ENCODE results near the gene HRH4.

The HRH4 gene, protein sequence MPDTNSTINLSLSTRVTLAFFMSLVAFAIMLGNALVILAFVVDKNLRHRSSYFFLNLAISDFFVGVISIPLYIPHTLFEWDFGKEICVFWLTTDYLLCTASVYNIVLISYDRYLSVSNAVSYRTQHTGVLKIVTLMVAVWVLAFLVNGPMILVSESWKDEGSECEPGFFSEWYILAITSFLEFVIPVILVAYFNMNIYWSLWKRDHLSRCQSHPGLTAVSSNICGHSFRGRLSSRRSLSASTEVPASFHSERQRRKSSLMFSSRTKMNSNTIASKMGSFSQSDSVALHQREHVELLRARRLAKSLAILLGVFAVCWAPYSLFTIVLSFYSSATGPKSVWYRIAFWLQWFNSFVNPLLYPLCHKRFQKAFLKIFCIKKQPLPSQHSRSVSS

DNA sequence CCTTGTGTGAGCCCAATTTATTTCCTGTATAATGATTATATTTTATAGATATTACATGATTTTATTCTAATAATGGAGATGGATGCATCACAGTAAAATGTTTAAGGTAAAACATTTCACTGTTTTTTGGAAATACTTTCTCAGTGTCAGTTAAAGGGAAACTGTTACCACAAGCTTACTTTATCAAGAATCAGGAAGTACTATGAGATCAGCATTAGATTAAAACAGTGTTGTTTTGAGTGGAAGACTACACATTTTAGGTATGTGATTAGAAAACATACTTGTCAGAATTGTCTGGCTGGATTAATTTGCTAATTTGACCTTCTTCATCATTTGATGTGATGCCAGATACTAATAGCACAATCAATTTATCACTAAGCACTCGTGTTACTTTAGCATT is at the start of gene HRH4:
Gene HRH4 (plus strand): TSS at position 250 of the 400 bp plus-strand sequence. CDS start 92 bp downstream, at position 342.
- DNase-seq (ENCODE audit: low read depth in 2 of 2): no peak

DNA sequence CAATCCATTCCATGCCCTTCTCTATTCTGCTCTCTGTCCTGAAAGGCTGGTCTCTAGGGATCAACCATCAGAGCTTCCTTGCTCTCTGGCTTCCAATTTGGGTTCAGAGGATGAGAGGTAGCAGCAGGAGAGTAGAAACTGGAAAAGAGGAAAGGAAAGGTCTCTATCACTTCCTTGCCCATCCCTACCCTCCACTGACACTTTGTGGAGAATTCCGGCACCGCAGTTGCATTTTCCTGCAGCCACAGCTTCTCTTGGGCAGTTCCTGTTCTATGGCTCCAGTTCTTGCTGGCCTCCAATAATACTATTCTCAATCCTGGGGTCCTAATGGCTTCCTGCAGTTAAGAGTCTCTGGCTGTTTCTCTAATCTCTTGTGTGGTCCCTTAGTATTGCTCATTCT is 47.3 kb upstream of the HRH4 start:
- DNase-seq (ENCODE audit: low read depth in 2 of 2): no peak

DNA sequence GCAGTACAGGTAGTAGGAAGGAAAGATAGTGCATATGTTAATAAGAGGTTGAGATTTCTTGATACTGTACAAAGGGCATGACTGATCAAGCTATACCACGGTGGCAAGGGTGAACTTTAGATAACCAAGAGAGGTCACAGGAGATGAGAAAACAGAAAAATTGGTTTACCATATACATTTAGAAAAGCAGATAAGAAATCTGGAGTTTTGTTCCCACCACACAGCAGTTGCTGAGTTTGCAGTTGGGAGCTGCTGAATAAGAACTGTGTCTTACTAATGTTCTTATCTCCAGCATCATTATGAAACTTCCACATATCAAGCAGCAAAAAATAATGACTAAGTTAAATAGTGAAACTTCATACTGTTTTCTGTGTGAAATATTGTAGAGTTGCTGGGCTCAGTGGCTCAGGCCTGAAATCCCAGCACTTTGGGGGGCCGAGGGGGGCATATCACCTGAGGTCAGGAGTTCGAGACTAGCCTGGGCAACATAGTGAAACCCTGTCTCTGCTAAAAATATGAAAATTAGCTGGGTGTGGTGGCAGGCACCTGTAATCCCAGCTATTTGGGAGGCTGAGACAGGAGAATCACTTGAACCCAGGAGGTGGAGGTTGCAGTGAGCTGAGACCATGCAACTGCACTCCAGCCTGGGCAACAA is 46.0 kb upstream of the HRH4 start:
- peak in 1 of 2 donors; percentile 6 for DNase-seq (ENCODE audit: low read depth in 2 of 2)

DNA sequence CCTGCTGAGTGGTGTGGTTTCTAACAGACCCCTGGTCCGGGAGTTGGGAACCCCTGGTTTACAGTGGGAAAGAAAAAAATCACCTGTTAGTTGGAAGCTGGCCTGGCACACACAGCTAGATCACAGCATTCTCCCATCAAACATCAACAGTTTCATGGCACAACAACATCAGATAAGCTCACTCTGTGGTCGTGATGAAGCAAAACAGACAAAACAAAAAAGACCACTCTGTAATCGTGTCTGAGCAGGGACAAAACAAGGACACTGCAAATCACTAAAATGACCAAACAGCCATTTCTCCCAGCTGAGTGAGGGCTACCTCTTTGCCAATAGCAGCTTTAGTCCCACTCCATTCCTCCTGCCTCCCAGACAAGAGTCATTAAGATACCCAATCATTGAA is 43.0 kb upstream of the HRH4 start:
- no peak for DNase-seq (ENCODE audit: low read depth in 2 of 2)

DNA sequence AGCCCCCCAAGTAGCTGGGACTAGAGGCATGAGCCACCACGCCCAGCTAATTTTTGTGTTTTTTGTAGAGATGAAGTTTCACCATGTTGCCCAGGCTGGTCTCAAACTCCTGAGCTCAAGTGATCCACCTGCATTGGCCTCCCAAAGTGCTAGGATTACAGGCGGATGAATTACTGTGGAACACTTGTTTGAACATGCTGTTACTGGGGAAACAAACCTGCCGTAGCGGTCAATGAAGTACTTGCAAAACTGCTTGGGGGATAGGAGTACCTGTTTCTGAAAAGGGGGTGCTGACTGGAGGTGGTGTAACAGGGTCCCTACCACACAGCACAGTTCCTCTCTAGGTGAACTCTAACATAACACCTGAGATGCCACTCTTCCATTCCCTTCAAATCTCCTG is 39.9 kb upstream of the HRH4 start:
- no peak for DNase-seq (ENCODE audit: low read depth in 2 of 2)

DNA sequence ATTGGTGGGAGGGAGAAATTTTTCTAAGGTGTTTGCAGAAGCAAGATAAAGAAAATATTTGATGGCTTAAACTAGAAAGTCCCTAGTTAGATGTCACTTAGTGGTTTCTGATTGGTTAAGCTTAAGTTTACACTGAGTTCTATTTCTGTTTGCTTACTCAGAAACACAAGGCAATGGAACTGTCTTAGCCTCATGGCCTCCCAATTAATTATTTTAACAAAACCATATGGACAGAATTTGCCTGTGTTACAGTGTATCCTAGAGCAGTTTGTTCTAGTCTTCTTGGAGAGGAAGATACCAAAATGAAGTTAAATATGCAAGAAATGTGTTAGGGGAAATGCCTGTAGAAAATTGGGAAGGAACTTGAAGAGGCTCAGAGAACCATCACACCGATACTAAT is 38.6 kb upstream of the HRH4 start:
- no peak for DNase-seq (ENCODE audit: low read depth in 2 of 2)

DNA sequence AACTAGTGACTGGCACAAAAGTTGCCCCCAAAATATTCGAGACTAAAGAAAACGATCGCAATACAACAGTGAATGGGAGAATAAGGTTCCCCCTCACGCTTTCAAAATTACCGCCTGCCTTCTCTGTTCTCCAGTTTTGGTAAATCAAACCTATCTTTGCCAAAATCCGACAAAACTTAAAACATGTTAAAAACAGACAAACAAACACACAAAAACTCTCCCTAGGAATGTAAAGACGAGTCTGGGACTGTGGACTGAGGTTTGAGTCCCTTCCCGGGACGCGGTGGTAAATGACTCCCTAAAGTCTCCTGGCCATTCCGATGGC is 34.4 kb upstream of the HRH4 start:
- no peak for DNase-seq (ENCODE audit: low read depth in 2 of 2)

DNA sequence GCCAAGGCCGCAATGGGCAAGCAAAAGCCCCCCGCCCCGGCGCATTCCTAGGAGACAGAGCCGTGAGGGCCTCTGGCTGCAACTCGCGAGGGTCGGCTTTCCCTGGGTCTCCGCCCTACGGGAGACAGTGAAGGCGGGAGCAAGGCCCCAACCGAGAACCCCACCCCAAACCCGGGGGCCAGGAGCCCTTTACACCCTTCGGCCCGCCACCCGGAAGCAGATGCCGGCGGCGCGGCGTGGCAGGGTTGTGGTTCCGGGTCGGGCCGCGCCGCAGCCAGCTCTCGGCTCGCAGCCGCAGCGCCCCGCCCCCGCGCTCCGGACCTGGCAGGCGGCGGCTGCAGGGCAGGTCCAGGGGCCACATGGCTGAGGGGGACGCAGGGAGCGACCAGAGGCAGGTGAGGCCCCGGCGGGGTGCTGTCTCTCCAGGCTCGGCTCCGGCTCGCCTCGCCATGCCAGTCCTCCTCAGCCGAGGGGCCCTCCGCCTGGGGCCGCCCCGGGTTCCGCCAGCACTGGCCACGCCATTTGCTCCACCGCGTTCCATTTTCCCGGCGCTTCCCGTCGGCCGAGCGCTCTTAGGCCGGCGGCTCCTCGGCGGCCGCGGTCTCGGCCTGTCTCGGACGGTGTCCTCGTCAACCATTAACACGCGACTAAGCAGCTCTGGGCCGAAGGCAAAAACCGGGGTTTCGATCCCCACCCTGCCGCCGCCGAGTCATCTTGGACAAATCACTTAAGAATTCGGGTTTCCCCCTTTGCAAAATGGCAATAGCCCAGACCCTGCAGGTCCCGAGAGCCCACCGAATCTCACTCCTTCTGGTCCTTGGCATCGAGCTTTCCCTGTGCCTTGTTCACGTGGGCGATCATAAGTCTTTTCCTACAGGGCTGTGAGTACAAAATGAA is 33.8 kb upstream of the HRH4 start, which contains the start of gene IMPACT:
Gene IMPACT (plus strand): TSS at position 273 of the 897 bp plus-strand sequence. CDS start 87 bp downstream, at position 360.
- DNase-seq (ENCODE audit: low read depth in 2 of 2): peak; percentile 43 to 76

DNA sequence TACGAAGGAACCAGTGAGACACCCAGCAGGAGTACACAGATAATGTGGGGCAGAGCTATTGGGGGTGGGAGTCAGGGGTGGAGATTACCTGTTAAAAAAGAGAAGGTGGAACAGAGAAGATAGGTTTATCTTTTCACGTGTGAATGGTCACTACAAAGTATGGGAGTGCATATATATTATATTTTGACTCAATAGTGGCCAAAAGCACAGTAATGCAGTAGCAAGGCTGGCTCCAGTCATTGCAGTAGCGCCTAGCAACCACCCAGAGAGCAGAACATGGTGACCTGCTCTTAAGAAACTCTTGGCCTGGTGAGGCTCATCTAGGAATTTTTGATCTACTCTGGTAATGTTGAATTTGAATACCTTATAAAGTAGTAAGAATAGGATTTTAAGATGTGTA is 33.0 kb upstream of the HRH4 start:
- DNase-seq (ENCODE audit: low read depth in 2 of 2): no peak

DNA sequence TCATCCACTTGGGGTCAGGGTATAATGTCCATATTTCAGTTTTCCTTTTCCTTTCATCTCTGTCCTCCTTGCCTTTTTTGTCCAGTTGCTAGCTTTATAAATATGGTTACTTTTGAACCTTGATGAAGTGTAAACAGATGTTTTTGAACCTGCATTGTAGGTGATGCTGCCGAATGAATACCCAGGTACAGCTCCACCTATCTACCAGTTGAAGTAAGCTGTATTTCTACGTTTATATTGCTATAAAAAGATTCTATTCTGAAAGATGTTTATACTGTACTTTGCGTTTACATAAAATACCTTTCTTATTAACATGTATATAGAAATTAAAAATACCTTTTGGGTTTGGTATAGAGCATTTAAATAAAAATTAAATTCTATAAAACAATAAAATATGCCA is 31.7 kb upstream of the HRH4 start:
- DNase-seq (ENCODE audit: low read depth in 2 of 2): no peak

DNA sequence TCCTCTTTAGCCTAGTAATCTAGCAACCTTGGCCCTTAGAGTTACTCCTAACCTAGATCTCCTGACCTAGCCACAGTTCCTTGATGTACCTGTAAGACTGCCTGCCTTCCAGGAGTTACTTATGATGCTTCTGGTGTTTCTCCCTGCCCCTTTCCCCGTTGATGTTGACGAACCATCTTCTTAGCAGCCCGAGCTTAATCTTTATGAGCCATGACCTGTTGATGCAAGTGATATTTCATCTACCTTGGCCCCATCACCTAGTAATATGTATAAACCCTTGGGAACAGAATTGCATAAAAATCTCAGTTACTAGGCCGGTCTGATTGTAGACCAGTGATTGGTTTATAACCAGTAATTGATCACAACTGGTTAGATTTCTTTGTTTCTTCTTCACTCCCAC is 31.2 kb upstream of the HRH4 start:
- DNase-seq (ENCODE audit: low read depth in 2 of 2): no peak

DNA sequence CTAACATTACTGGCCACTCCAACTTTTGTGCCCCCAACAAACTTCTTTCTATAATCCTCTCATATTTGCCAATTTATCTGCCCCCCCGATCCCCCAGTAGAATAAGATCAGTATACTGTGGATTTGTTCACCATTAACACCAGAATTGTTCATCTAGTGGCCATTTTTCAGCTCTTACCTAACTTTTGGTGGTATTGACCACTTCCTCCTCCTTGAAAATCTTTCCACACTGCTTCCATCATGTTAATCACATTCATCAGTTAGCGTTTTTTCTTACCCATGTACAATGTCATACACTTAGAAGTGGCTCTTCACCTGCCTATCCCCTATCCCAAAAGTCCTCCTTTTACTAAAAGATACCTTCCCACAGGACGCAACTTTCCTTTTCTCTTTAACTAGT is 27.8 kb upstream of the HRH4 start:
- DNase-seq (ENCODE audit: low read depth in 2 of 2): no peak

DNA sequence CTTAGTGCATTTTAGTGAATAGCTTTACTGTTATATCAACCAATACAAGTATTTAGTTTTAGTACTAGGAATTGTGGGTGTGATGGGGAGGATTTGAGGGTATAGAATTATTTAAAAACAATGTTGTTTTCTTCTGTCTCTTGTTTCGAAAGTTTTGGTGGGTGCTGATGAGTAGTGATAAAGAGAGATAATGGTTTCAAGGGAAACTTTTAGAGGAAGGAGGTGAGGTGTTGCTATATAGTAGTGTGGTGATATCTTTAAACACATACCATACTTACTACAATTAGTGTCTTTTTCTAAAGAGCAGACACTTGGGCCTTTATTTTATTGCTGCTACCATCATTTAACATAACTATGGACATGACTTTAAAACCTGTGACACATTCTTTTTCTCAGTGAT is 23.5 kb upstream of the HRH4 start:
- DNase-seq (ENCODE audit: low read depth in 2 of 2): no peak

DNA sequence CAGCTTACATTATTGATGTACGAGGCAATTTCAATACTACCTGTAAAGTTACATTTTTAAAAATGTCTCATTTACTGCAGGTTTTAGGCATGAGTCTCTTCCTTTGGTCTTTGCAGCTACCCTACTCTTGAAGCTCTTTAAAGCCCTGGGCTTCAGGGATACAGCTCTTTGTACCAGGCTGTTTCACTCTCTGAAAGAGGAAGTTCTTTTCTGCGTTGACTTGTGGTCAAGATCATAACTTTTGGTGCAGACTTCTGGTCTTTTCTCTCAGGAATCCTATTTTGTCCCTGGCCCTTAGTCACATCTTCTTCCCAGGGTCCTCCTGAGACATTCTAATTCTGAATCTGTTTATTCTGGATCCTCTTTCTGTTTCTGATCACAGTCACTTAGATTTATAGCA is 16.6 kb upstream of the HRH4 start:
- DNase-seq (ENCODE audit: low read depth in 2 of 2): no peak

DNA sequence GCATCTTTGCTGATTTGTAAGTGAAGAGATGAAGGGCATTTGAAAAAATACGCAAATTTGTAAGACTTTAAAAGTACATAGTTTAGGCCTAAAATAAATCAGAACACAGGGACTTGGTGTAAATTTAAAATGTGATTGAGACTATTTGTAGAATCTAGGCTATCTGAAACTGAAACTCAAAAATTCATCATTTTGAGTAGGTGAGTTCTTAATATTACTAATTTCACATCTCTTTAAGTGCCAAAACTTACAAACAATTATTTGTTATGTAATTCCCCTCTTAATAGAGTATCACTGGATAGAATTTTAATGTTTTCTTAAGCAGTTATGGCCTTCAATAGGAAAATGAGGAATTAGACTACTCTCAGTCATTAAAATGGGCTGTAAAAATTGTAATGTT is 14.0 kb upstream of the HRH4 start:
- DNase-seq (ENCODE audit: low read depth in 2 of 2): no peak

DNA sequence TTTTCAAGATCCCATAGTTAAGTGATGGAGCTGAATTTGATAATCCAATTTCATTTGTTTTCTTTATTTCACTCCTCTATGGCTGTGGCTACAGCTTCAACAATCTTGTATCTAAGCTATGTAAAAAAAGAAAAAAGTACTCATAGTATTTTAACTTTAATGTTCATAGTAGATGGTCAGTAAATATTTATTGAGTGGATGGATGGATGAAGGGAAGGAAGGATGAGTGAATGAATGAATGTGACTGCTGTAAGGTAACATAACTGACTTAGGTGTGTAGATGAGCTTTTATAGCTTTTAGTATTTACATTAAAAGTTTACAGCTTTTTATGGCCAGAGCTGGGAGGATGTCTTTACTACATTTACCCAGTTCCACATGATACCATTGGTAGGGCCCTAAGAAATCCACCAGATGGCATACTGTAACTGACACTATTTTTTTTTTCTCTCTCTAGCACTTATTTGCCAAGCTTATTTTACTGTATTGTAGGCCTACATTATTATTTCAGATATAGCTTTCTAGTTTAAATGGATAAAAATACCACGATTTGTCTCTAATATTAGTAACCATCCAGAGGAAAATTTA is 13.4 kb upstream of the HRH4 start:
- DNase-seq (ENCODE audit: low read depth in 2 of 2): no peak

DNA sequence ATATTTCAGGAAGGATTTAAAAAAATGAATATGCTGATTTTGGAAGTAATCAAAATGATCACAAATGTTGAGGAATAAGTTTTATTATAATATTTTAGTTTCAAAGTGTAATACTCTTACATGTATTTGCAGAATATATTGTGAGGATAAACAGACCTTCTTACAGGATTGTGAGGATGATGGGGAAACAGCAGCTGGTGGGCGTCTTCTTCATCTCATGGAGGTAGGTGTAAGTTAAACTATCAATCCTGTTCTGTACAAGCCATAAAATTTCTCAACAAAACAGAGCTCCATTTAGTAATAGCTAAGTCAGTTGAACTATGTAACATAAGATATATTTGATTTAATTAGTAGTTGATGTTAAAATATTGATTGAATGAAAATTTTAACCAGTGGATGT is 12.5 kb upstream of the HRH4 start:
- no peak for DNase-seq (ENCODE audit: low read depth in 2 of 2)

DNA sequence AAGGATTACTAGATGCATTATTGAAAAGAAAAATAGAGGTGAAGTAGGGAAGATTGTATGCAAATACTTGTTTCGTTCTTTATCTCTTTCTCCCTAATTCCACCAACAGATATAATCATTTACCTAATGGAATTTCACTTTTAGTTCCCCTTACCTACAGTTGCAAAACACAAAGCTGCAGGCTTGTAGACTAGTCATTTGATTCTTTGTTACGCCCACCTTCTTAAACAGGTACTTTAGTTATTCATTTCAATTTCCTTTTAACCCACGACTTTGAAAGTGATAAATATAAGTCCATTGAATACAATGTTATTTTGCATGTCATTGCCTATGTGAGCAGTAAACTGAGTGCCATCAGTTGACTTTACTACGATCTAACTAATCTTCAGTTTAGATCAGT is 3.9 kb upstream of the HRH4 start:
- DNase-seq (ENCODE audit: low read depth in 2 of 2): no peak

DNA sequence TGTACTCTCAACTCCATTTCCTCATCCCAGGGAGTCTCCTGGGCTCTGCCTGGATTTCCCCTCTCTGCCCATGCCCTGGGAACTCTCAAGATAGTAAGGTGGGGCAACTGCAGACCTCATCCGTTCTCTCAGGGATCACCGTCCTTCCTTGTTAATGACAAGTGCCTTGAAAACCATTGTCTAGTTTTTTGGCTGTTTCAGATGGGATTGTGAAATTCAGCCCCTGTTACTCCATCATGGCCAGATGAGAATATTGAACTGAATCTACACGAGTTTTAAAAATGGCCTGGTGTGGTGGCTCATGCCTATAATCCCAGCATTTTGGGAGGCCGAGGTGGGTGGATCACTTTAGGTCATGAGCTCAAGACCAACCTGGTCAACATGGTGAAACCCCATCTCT is 665 bp upstream of the HRH4 start:
- DNase-seq (ENCODE audit: low read depth in 2 of 2): no peak

DNA sequence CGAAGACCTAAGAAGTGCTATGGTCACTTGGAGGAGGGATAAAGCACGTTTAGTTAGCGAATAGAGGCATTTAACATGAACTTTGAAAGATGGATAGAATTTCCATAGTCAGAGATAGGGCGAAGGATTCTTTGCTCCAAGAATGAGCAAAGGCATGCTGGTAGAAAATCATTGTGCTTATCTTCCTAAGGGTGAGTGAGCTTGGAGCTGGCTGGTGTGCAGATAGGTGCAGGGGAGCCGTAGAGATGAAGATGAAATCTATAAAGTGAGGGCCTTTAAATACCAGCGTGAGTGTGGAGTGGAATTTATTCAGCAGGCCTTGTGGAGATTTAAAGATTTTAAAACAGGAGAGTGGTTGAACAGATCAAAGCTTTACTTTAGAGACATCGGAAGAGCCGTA is 1.6 kb downstream of the HRH4 start:
- DNase-seq (ENCODE audit: low read depth in 2 of 2): no peak

DNA sequence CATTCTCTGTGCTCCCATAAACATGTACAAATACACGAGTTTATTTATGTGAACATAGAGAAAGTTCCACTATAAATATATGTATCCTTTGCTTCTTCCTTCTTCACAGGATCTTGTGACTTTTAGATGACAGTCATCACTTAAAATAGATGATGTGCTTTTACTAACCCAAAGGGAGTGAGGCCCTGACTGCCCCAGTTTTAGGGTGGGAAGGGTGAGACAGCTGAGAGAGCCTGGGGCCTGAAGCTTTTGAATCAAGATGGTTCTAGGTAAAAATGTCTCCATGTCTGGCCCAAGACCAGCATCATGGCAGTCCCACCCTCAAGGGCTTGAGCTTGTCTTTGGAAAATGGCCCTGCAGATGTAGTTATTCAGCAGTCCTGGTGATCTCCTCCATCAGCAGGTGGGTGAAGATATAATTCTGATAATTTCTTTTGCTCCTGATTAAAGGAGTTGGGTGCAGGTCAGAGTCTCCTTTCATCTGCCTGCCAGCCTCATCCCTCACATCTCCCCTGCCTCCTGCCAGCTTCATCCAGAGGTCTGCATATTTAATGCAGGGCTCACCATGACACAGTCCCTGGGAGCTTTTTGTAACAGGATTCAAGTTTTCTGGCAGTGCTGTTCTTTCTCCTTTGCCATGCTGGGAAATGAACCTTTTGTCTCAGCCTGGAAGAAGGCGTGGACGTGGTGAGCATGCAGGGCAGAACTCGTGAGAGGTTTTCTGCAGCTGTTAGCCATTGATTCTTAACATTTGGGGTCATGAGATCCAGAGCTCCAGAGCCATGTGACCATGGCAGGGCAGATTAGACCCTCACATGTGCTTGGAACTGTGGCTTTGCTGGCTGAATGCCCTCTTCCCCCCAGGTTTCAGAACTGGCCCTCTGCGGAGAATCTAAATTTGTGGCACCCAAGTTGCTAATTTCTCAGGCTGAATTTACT is 2.7 kb downstream of the HRH4 start:
- no peak for DNase-seq (ENCODE audit: low read depth in 2 of 2)

Measured in stimulated activated CD8-positive, alpha-beta memory T cell treated with anti-CD3 and anti-CD28 coated beads, Interleukin-7, amount 100 ng/mL, for 4 hours (primary cell).